K562 (cell line): ENCODE data around the gene MKNK1. TPM values are rescaled to one million over a fixed set of nuclear protein-coding genes. Genes with fewer than 3 reads are reported as not detected.

Source experiments
- ATAC-seq: fragments of 200-7000 bp; cut with Tn5 transposase; 3 replicates; pipeline ENCODE4 v1.9.1; 2020; ENCODE audit warnings: moderate library complexity
- BruUV-seq: library from RNA; stranded (reverse); fragments of 400-500 nt; replicated peaks from 2 replicates; lab custom pipeline; 2021; lab: Mats Ljungman, UMichigan
- CTCF ChIA-PET: fragments of 300-600 bp; formaldehyde crosslinking; extraction: SDS; loops from one replicate; lab custom pipeline; 2021; ENCODE audit warnings: low intra/inter-chr PET ratio; lab: Yijun Ruan, JAX
- POLR2A ChIA-PET: fragments of 300-600, 350-650 bp; sonication (Branson Sonifier 250); formaldehyde crosslinking; extraction: SDS; loops from one replicate; lab custom pipeline; 2021; ENCODE audit warnings: antibody characterized with exemption, inconsistent platforms; lab: Yijun Ruan, JAX
- DNase-seq, 4 experiments: peaks; one replicate each; pipeline versions ENCODE4 v3.0.0 to v3.0.0-alpha.2; 2011 to 2018; ENCODE audit warnings: low spot score in 3 of 4, mixed read lengths in 3 of 4; ENCODE audit errors: extremely low read depth in 1 of 4
- FAIRE-seq: peaks from 2 replicates; lab custom pipeline; 2011; peaks lifted over from hg19 to GRCh38; lab: Jason Lieb, UNC
- H2AFZ ChIP-seq: 2 replicates; pipeline ENCODE4 v1.6.0; 2011; ENCODE audit warnings: low read depth, low read length, control low read depth, inconsistent platforms
- H3K27ac ChIP-seq: fragments of 200-600 bp; 3 replicates; pipeline ENCODE4 v1.8.0; 2011; ENCODE audit warnings: low read depth, mild to moderate bottlenecking, control low read depth, inconsistent platforms, low read length, moderate library complexity, mixed read lengths; ENCODE audit errors: extremely low read depth
- H3K27me3 ChIP-seq, 2 experiments: fragments of 300-600 bp in 1 of 2; 2 replicates in 1 of 2; 3 replicates in 1 of 2; pipeline versions ENCODE4 v1.6.0 to v1.8.0; 2011; ENCODE audit warnings: inconsistent platforms in 2 of 2, low read length in 2 of 2, mild to moderate bottlenecking in 1 of 2, mixed read lengths in 1 of 2, moderate library complexity in 1 of 2; ENCODE audit not compliant: control insufficient read depth in 2 of 2, insufficient read depth in 2 of 2
- H3K36me3 ChIP-seq: fragments of 300-600 bp; 3 replicates; pipeline ENCODE4 v1.8.0; 2011; ENCODE audit warnings: mild to moderate bottlenecking, low read length, inconsistent platforms; ENCODE audit not compliant: control insufficient read depth, insufficient read depth
- H3K4me1 ChIP-seq, 2 experiments: fragments of 200-600 bp in 1 of 2; replicated peaks in 1 of 2; 2 replicates in 1 of 2; 3 replicates in 1 of 2; pipeline versions ENCODE4 v1.5.1 to v1.8.0; 2011; ENCODE audit warnings: inconsistent platforms in 2 of 2, low read length in 2 of 2, mild to moderate bottlenecking in 1 of 2, mixed read lengths in 1 of 2, moderate library complexity in 1 of 2; ENCODE audit not compliant: control insufficient read depth in 2 of 2, insufficient read depth in 2 of 2
- H3K4me2 ChIP-seq: 2 replicates; pipeline ENCODE4 v1.6.1; 2011; ENCODE audit warnings: low read length, control low read depth, inconsistent platforms, mixed read lengths; ENCODE audit not compliant: insufficient read depth
- H3K4me3 ChIP-seq: fragments of 200-600 bp; sonication (generic), shearing (Covaris generic); 2 replicates; pipeline ENCODE4 v1.5.1; 2016; ENCODE audit warnings: control low read depth, inconsistent platforms
- H3K79me2 ChIP-seq: fragments of 200-600 bp; 3 replicates; pipeline ENCODE4 v1.8.0; 2011; ENCODE audit warnings: low read length, inconsistent platforms; ENCODE audit not compliant: control insufficient read depth, insufficient read depth
- H3K9ac ChIP-seq, 2 experiments: 2 replicates each; pipeline versions ENCODE4 v1.6.0 to v1.6.1; 2011; ENCODE audit warnings: low read depth in 2 of 2, low read length in 2 of 2, control low read depth in 1 of 2, inconsistent platforms in 1 of 2, mild to moderate bottlenecking in 1 of 2, mixed read lengths in 1 of 2; ENCODE audit not compliant: insufficient read depth in 1 of 2
- H3K9me1 ChIP-seq: one replicate; pipeline ENCODE4 v1.6.0; 2011; ENCODE audit warnings: inconsistent platforms, mild to moderate bottlenecking, low read length, moderate library complexity; ENCODE audit not compliant: control insufficient read depth, insufficient read depth
- H3K9me3 ChIP-seq: replicated peaks from 2 replicates; pipeline ENCODE4 v1.5.1; 2011; ENCODE audit warnings: low read depth, low read length, inconsistent platforms; ENCODE audit not compliant: control insufficient read depth, insufficient read depth
- H4K20me1 ChIP-seq: replicated peaks from 2 replicates; pipeline ENCODE4 v1.6.1; 2011; ENCODE audit warnings: low read length, inconsistent platforms, mixed read lengths; ENCODE audit not compliant: control insufficient read depth, insufficient read depth
- CLOCK ChIP-seq: fragments of 250-450 bp; sonication (Bioruptor Pico); IDR thresholded peaks from 2 replicates; pipeline ENCODE4 v1.4.0; 2020; ENCODE audit warnings: mild to moderate bottlenecking, moderate library complexity, borderline replicate concordance
- DIDO1 ChIP-seq: fragments of 450-650 bp; IDR thresholded peaks from 2 replicates; pipeline ENCODE4 v1.6.1; 2016; ENCODE audit warnings: low read depth, missing biosample characterization, missing genetic modification characterization
- HMBOX1 ChIP-seq: sonication (generic); IDR thresholded peaks from 2 replicates; pipeline ENCODE4 v1.6.1; 2016
- ID3 ChIP-seq, 2 experiments: fragments of 250-450 bp in 1 of 2; fragments of 450-650 bp in 1 of 2; sonication (Bioruptor Pico) in 1 of 2; IDR thresholded peaks; 2 replicates each; pipeline versions ENCODE4 v1.6.1 to v1.8.0; 2016 to 2021; ENCODE audit warnings: mild to moderate bottlenecking in 2 of 2, moderate library complexity in 2 of 2, missing compliant biosample characterization in 1 of 2, missing genetic modification characterization in 1 of 2
- JUN ChIP-seq, 2 experiments: sonication (generic) in 1 of 2; formaldehyde crosslinking in 1 of 2; IDR thresholded peaks; 2 replicates each; pipeline versions ENCODE4 v1.6.1 to v1.8.0; 2012 to 2022; ENCODE audit warnings: borderline replicate concordance in 2 of 2, mild to moderate bottlenecking in 2 of 2, improper control_type of control experiment in 1 of 2, low read depth in 1 of 2, low read length in 1 of 2, missing genetic modification reagents in 1 of 2
- MTF1 ChIP-seq: fragments of 250-450 bp; sonication (Bioruptor Pico); IDR thresholded peaks from 2 replicates; pipeline ENCODE4 v1.9.0; 2021; ENCODE audit warnings: moderate library complexity, mild to moderate bottlenecking, inconsistent platforms, borderline replicate concordance
- NR2F6 ChIP-seq: fragments of 450-650 bp; formaldehyde crosslinking; IDR thresholded peaks from 2 replicates; pipeline ENCODE4 v1.4.0; 2020; ENCODE audit warnings: mild to moderate bottlenecking
- POLR2B ChIP-seq: fragments of 450-650 bp; IDR thresholded peaks from 2 replicates; pipeline ENCODE4 v1.6.1; 2018; ENCODE audit warnings: low read depth; ENCODE audit not compliant: partially characterized antibody
- SPI1 ChIP-seq: IDR thresholded peaks from 2 replicates; pipeline ENCODE4 v1.6.1; 2011; ENCODE audit warnings: low read depth, low read length, control low read depth, borderline replicate concordance
- TEAD1 ChIP-seq, 2 experiments: fragments of 450-650 bp in 1 of 2; sonication (generic) in 1 of 2; formaldehyde crosslinking; IDR thresholded peaks; 2 replicates each; pipeline versions ENCODE4 v1.4.0 to v1.8.0; 2020 to 2022; ENCODE audit warnings: mild to moderate bottlenecking in 2 of 2, missing genetic modification reagents in 1 of 2
- ZFP36 ChIP-seq: fragments of 150-350 bp; IDR thresholded peaks from 2 replicates; pipeline ENCODE4 v1.6.1; 2018; ENCODE audit warnings: low read length, low read depth; ENCODE audit not compliant: partially characterized antibody
- ZFX ChIP-seq: sonication (generic); formaldehyde crosslinking; IDR thresholded peaks from 2 replicates; pipeline ENCODE4 v1.8.0; 2022; ENCODE audit warnings: mild to moderate bottlenecking, missing genetic modification reagents, moderate library complexity
- ZKSCAN8 ChIP-seq: fragments of 200-800 bp; sonication (Bioruptor generic); IDR thresholded peaks from 2 replicates; pipeline ENCODE4 v1.6.1; 2016; ENCODE audit warnings: missing genetic modification characterization, missing compliant biosample characterization
- WGBS: fragments of 100-300 bp; shearing (Covaris generic); methylation state at CpG from one replicate; pipeline ENCODE4 v1.1.6; 2016; ENCODE audit warnings: low coverage, mixed read lengths; ENCODE audit not compliant: insufficient coverage; ENCODE audit errors: missing lambda C conversion rate; 5-methylcytosine and 5-hydroxymethylcytosine counted together
- in situ Hi-C: fragments of 300-500 bp; cut with MboI; formaldehyde crosslinking; loops from 4 replicates; pipeline ENCODE4 v1.15.0; 2018; ENCODE audit warnings: inconsistent platforms, mixed read lengths
- intact Hi-C: fragments of 100-400 bp; cut with micrococcal nuclease; formaldehyde crosslinking; loops from 2 replicates; pipeline ENCODE4 v1.14.2; 2022
- polyA plus RNA-seq, 8 experiments: library from polyadenylated mRNA; depleted of rRNA in 4 of 8; stranded (reverse) in 5 of 8; unstranded in 3 of 8; fragments of >200 nt; fragmentation: Nextera tagmentation in 2 of 8; fragmentation: Illumina TruSeq in 1 of 8; extraction: Ambion mirVana in 2 of 8; extraction: Trizol in 1 of 8; gene quantifications; 2 replicates each; pipeline versions ENCODE4 v1.2.1 to v1.2.3, GENCODE V29; 2011 to 2014; ENCODE audit warnings: inconsistent platforms in 1 of 8, missing spikeins in 1 of 8
- total RNA-seq, 7 experiments: library from RNA; depleted of rRNA in 6 of 7; stranded (reverse); fragments of >200 nt in 6 of 7; fragmentation: Illumina TruSeq in 2 of 7; extraction: Trizol in 2 of 7; gene quantifications; 2 replicates each; pipeline versions ENCODE4 v1.2.1 to v1.2.3, GENCODE V29; 2011 to 2021; ENCODE audit warnings: low replicate concordance in 1 of 7
- TF ChIP-seq, protein P1 (sequence below): fragments of 450-650 bp; formaldehyde crosslinking; IDR thresholded peaks from 2 replicates; pipeline ENCODE4 v1.4.0; 2020; ENCODE audit warnings: mild to moderate bottlenecking, mixed read lengths

The MKNK1 gene
- total and polyA plus RNA-seq, 9 of the 15 experiments (the other 6 are each of a cell fraction or from before 2014, with no cell fraction given): 27.7 to 51.3 (median 43.7) TPM

DNA sequence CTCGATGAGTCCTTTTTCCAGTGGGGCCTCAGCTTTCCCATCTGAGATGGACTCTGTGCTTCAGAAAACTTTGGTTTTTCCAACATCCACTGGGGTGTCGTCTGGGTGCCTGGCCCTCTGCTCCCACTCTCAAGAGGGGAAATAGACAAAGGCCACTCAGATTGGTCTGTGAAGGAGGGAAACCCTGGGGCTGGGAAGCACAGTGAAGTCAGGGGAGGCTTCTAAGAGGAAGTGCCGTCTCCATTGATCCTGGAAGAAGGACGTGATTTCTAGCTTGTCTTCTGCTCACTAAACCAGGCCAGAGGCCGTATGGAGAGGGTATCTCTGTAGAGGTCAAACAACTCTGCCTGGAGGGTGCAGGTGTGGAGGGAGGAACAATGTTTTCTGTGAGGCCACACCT, 57.9 kb downstream of the MKNK1 start:
- DNase-seq (no peak), ATAC-seq (no peak), FAIRE-seq (peak; percentile 6)
- intact Hi-C loops (no loop called here), in situ Hi-C loops (loop anchor here (5.0 kb wide), 1 partner anchor 181 kb away; no protein-coding TSS in a partner anchor)
- Histone ChIP-seq H3K4me1 (peaks cover 33 to 60% of the 10 kb centered on the region in 2 experiments), H3K4me3 (no peak overlapping the region), H3K27ac (no peak overlapping the region; the same call in 2 of the 3 replicates), H3K27me3 (peaks cover 4 to 12% of the 10 kb centered on the region in 2 experiments; a peak in 3 of 5 replicates), H3K4me2 (peak overlapping the region; percentile 27), H3K9me1 (no peaks in the 10 kb centered on the region), H3K9me3 (no peaks in the 10 kb centered on the region), H2AFZ (peak overlapping the region; percentile 63), H3K79me2 (no peaks in the 10 kb centered on the region), H3K9ac (peak overlapping the region in 1 of 2 experiments; percentile 45; a peak in 1 of 4 replicates), H3K36me3 (no peaks in the 10 kb centered on the region), H4K20me1 (no peaks in the 10 kb centered on the region)
- POLR2A ChIA-PET: interaction anchor here (0.6 to 1.2 kb wide), 2 partner anchors 13 to 104 kb away, joined by 3 to 5 read pairs; no protein-coding TSS in a partner anchor
- WGBS: 18% methylated on average over 5 of the region's 5 CpGs
- CTCF ChIA-PET: interaction anchor here (2.4 kb wide), 1 partner anchor 140 kb away, joined by 12 read pairs; no protein-coding TSS in a partner anchor
- BruUV-seq: no TSS peak
- TF ChIP-seq DIDO1 (tag): 0 out of 2 replicates have a peak, but pooled peaks have one; percentile 35
- TF ChIP-seq HMBOX1: no peak
- 0 out of 2 replicates have a peak, but pooled peaks have one; percentile 9 for TF ChIP-seq CLOCK (CRISPR knock-in tag)
- no peak for TF ChIP-seq ID3 (CRISPR knock-in tag; IDR thresholded peaks at IDR 0.05)
- TF ChIP-seq ID3 (tag; IDR thresholded peaks at IDR 0.05): 0 out of 2 replicates have a peak, but pooled peaks have one; percentile 36
- TF ChIP-seq SPI1: peak; percentile 82
- no peak for TF ChIP-seq POLR2B
- 0 out of 2 replicates have a peak, but pooled peaks have one; percentile 2 for TF ChIP-seq JUN (IDR thresholded peaks at IDR 0.05; ENCODE audit: borderline replicate concordance, low read depth, low read length)
- no peak for TF ChIP-seq JUN (CRISPR knock-in tag; IDR thresholded peaks at IDR 0.05; ENCODE audit: borderline replicate concordance)
- peak; percentile 91 for TF ChIP-seq ZFP36
- TF ChIP-seq TEAD1 (CRISPR knock-in tag; IDR thresholded peaks at IDR 0.05): 0 out of 4 replicates have a peak, but pooled peaks of 1 of the 2 experiments have one; percentile 3
- TF ChIP-seq MTF1 (CRISPR knock-in tag): peak; percentile 38; the same call in 1 of the 2 replicates
- TF ChIP-seq, protein P1, sequence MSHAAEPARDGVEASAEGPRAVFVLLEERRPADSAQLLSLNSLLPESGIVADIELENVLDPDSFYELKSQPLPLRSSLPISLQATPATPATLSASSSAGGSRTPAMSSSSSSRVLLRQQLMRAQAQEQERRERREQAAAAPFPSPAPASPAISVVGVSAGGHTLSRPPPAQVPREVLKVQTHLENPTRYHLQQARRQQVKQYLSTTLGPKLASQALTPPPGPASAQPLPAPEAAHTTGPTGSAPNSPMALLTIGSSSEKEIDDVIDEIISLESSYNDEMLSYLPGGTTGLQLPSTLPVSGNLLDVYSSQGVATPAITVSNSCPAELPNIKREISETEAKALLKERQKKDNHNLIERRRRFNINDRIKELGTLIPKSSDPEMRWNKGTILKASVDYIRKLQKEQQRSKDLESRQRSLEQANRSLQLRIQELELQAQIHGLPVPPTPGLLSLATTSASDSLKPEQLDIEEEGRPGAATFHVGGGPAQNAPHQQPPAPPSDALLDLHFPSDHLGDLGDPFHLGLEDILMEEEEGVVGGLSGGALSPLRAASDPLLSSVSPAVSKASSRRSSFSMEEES (CRISPR knock-in tag): peak; percentile 1; the same call in 1 of the 2 replicates
- peak; percentile 30; the same call in 1 of the 2 replicates for TF ChIP-seq ZFX (CRISPR knock-in tag)
- TF ChIP-seq NR2F6 (CRISPR knock-in tag): no peak
- 0 out of 2 replicates have a peak, but pooled peaks have one; percentile 27 for TF ChIP-seq ZKSCAN8 (CRISPR knock-in tag)
